ENCODE results near the gene BDH1.
A peak's percentile ranks its signal among the peaks of the same experiment; 100 is the strongest.
"Not testable (repeated sequence)": the region's sequence is repeated elsewhere in the genome, so short reads cannot be mapped to it uniquely, and the experiment has no call there.

The BDH1 gene

DNA sequence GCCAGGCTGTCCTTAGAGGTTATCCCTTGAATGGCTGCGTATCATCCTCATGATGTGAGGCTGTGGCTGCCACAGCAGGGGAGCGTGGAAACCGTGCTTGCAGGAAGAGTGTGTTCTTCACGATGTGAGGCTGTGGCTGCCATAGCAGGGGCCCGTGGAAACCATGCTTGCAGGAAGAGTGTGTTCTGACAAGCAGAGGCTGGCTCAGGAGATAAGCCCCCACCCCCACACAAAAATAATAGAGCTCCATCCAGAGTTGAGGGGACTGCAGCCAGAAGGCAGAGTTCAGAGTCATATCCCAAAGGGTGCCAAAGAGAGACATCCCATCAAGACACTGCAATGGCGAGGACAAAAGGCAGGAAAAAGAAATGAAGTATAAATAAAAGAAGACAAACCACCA lies 22.6 kb upstream of the BDH1 start:
- DNase-seq (ENCODE audit: low read depth in 2 of 2, low spot score in 1 of 2) = no peak

DNA sequence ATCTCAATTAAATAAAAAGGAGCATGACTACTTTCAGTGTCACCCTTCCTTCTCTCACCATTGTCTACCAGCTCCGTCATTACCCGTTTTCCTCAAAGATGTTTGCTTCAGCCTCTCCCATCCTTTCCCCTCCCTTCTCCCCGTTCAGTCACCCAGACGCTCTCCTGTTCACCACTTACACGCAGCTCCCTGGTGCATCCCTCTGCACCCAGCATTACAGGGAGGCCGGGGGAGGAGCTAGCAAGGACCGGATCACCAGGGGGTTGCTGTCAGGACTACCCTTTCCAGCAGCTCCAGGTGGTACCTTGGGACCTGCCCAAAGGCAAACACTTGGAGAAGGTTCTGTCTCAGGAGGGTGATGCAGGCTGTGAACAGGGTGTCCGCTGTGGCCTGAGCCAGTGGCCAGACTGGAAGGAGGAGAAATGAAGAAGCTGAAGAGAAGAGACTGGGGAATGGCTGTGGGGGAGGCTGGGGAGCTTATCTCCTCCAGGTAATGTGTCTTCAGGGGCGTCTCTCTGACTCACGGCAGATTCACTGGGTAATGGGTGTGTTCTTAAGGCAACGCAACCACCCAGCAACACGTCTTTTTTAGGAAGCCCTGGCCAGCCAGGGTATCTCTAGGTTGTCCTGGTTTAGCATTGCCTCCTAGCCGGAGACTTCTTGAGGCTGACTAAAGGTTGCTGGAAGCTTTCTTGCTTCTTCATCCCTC lies 21.8 kb upstream of the BDH1 start:
- no peak for DNase-seq (ENCODE audit: low read depth in 2 of 2, low spot score in 1 of 2)

DNA sequence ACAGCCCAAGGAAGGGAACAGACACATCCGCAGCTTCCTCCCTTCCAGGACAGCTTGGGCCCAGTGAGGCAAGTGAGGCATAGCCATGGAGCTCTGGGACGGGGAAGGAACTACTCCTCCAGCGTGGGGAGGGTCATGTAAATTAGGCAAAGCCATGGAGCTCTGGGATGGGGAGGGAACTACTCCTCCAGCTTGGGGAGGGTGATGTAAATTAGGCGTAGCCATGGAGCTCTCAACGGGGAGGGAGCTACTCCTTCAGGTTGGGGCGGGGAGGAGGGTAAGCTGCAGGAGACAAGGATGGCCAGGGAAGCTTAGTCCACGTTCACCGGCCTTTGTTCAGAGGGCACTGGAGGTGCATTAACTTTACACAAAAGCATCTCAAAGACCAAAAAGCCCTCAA lies 21.1 kb upstream of the BDH1 start:
- DNase-seq (ENCODE audit: low read depth in 2 of 2, low spot score in 1 of 2) = no peak

DNA sequence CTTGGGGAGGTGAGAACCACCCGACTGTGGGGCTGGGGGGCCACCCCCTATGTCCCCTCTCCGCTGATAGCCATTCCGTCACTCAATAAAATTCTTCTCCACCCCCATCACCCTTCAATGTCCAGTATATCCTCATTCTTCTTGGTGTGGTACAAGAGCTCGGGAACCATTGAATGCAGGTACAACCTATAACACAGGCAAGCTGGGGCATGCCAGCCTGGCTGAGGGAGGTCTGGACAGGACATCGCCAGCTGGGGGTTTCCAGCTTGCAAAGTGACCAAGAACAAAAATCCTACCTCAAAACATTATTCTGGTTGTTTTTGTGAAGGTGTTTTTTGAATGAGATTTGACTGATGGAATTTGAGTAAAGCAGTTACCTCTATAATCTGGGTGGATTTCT lies 19.6 kb upstream of the BDH1 start:
- no peak for DNase-seq (ENCODE audit: low read depth in 2 of 2, low spot score in 1 of 2)

DNA sequence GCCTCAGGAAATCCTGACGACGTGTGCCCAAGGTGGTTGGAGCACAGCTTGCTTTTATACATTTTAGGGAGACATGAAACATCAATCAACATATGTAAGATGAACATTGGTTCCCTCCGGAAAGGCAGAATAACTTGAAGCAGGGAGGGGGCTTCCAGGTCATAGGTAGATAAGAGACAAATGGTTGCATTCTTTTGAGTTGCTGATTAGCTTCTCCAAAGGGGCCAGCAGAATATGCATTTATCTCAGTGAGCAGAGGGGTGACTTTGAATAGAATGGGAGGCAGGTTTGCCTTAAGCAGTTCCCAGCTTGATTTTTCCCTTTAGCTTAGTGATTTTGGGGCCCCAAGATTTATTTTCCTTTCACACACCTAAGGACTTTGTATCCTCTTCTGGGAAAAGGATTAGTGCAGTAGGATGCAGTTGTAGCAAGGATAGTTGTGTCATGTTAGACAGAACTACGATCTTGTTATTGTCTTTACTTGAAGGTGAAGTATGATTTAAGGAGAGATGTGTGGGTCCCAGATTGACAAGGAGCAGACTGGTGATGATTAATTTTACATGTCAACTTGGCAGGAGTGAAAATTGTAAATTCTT lies 18.7 kb upstream of the BDH1 start:
- not testable (repeated sequence) for DNase-seq (ENCODE audit: low read depth in 2 of 2, low spot score in 1 of 2)

DNA sequence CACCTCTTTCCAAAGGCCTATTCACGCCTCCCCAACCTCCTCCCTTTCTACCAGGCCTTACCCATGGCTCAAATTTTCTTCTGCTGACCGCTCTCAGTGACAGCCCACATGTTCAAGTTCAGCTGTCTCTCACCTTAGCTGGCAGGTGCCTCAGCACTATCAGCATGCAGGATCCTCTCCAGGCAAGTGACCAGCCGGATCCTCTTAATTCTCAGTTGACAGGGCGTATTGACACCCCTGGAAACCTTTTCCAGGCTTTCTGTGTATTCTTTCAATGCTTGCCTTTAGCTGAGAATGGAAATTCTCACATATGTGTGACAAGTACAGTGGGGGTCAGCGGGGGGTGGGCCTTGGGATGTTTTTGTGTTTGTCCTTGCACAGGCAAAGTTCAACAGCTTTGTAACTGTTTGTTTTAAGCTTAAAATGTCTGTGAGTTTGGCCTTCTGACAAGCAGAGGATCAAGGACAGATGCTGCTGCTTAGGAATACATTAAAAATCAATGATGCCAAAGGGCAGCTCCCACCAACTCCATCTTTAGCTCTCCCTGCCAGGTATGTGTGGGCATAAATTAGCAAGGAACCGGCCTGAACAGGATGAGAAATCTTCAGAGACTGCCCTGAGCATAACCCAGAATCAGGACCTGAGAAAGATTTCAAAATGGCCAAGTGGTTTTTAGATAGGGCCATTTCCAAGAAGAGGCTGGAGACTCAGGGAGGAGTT lies 17.4 kb upstream of the BDH1 start:
- DNase-seq (ENCODE audit: low read depth in 2 of 2, low spot score in 1 of 2) = no peak

DNA sequence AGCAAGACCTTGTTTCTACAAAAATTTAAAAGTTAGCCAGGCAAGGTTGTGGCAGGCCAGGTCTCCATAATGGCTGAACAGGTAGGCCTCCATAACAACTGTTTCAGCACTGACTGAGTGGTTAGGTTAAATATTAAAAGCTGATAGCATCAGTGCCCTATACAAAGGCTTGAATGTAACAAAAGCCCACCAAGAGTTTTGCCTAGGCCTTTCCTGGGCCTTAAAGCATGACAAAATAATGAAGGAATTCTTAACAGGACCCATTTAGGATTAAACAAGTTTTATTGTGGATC lies 16.1 kb upstream of the BDH1 start:
- DNase-seq (ENCODE audit: low read depth in 2 of 2, low spot score in 1 of 2) = not testable (repeated sequence)

DNA sequence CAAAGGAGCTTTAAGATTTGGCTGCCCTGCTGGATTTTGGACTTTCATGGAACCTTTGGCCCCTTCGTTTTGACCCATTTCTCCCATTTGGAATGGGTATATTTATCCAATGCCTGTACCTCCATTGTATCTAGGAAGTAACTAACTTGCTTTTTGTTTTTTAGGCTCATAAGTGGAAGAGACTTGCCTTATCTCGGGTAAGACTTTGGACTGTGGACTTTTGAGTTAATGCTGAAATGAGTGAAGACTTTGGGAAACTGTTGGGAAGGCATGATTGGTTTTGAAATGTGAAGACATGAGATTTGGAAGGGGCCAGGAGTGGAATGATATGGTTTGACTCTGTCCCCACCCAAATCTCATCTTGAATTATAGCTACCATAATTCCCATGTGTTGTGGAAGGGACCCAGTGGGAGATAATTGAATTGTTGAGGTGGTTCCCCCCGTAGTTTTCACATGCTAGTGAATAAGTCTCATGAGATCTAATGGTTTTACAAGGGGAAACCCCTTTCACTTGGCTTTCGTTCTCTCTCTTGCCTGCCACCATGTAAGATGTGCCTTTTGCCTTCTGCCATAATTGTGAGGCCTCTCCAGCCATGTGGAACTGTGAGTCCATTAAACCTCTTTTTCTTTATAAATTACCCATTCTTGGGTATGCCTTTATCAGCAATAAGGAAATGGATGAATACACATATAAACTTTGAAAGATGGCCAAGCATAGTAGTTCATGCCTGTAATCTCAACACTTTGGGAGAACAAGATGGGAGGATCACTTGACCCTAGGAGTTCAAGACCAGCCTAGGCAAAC lies 15.5 kb upstream of the BDH1 start:
- not testable (repeated sequence) for DNase-seq (ENCODE audit: low read depth in 2 of 2, low spot score in 1 of 2)

DNA sequence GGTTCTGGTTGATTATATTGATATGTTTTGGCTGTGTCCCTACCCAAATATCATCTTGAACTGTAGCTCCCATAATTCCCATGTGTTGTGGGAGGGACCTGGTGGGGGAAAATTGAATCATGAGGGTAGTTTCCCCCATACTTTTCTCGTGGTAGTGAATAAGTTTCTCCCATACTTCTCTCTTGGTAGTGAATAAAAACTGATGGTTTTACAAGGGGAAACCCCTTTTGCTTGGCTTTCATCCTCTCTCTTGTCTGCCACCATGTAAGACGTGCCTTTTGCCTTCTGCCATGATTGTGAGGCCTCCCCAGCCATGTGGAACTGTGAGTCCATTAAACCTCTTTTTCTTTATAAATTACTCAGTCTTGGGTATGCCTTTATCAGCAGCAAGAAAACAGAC lies 13.7 kb upstream of the BDH1 start:
- not testable (repeated sequence) for DNase-seq (ENCODE audit: low read depth in 2 of 2, low spot score in 1 of 2)

DNA sequence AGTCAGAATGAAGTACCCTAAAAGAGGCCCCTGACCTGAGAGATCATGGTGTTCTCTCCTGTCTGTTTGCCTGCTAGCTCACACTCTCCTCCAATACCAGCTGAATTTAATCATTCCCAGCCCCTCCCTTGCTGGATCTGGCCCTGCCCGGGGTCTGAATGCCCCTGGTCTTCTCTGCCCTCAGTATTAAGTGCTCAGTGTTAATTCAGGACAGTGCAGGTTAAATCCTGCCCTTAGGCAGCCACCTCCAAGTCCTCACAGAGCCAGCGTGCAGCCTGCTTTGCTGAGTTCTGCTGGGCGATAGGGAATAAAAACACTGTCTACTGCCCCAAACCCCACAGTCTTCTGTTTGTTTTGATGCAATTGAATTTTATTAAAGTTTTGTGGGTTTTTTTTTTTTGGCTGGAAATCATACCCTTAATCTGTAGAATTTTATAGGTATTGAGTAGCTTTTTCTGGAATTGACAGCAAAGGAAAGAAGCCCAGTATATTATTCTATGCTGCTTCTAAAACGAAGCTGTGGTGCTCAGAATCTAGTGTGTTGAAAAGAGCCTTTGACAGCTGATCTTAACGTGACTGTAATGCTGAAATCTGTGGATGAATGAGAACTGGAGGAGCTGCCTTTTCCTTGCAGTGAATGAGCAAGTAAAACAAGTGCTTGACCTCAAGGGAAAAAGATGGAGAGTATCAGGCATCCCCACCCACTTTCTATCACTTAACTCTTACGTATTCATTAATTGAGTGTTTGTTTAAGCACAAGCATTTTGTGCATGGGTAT lies 12.3 kb upstream of the BDH1 start:
- no peak for DNase-seq (ENCODE audit: low read depth in 2 of 2, low spot score in 1 of 2)

DNA sequence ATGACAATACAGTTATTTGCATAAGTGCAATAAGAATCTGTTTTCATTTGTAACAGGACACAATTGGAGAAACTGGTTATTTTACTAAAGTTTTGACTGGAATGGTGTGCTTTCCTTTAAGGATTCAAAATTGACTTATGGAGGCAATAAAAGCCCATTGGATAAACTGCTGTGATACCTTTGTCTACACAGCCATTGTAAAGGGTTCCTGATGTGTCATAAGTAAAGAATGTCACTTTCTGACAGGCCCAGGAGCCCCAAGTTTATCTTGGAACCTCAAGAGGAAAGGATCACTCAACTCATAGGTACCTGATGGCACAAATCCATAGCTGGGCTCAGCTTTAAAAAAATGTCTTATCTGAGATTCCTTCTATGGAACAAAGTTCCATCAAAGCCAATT lies 10.4 kb upstream of the BDH1 start:
- DNase-seq (ENCODE audit: low read depth in 2 of 2, low spot score in 1 of 2) = not testable (repeated sequence)

DNA sequence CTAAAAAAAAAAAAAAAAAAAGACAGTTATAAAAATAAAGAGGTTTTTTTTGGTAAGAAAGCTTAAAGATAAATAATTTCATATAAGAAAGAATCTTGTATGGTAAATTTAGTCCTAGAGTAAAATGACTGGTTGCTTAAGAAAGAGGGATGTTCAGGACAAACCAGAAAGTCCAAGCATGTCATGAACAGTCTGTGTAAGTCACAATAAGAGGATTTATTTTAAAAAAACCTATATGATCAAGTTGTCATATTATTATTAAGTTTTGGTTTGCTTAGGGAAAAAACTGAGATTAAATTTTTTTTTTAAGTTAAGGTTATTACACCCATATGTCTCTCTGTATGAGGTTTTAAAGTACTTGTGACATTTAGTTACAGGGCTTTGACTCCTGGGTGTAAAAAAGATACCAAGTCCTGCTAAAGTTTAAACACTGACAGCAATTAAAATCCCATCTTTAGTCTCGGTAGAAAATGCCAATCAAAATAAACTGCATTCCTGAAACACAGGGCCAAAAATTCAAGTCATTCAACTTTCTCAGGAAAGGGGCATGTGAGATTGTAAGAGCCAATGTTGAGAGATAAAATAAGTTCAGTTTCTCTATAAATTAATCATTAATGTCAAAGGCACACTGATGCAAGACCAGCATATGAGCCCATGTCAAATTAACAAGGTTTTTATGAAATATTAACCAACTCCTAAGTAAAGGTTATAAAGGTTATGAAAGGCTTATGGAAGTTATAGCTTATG lies 8.5 kb upstream of the BDH1 start:
- no peak for DNase-seq (ENCODE audit: low read depth in 2 of 2, low spot score in 1 of 2)

DNA sequence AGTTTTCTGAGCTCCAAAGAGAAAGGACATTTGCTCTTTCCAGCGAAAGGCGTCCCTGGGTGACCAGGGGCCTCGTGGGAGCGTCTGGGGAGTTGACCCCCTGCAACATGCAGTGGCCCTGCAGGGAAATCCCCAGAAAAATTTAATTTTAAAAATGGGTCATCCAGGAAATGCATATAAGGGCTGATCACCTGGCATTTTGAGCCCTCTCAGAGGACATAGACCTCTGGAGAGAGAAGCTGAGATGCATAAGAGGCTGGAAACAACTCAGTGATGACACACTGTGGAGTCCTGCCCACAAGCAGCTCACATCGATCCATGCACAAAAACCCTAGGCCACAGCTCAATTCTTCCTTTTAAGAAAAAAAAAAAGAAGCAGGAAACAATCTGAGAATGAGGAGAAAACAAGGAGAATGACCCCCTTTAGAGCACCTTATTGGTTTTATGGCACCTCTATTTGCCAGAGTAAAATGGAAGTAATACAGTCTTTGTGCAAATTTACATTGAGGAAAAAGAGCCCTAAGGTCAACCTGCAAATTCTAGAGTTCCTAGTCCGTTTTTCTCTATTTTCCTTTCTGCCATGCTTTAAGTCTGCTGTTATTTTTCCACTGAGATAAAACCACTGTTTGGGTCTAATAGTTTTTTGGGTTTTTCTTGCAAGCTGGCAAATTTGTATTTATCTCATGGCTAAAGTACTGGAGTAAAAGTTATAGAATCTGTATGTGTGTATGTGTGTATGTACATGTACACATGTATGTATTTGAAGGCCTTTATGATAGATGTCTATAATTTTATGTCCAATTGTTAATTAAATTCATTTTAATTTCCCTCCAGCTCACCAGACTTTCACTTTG lies 6.9 kb upstream of the BDH1 start:
- DNase-seq (ENCODE audit: low read depth in 2 of 2, low spot score in 1 of 2) = no peak

DNA sequence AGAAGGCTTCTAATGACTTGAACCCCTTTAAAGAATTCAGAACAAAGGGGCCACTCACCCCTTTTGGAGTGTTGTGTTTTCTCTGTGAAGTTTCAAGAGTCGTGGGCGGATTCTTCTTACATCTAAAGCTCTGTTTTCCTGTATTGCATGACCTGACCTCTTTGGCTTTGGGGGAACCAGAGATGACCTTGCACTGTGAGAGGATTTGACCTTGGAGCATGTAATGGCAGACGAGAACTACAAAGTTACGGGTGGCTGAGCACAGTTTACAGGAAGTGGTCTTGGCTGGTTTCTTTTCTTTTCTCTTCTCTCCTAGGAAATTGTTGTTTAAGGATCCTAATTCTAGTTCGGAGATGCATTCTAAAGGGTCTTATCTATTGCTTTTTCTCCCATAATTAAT lies 6.2 kb upstream of the BDH1 start:
- no peak for DNase-seq (ENCODE audit: low read depth in 2 of 2, low spot score in 1 of 2)

DNA sequence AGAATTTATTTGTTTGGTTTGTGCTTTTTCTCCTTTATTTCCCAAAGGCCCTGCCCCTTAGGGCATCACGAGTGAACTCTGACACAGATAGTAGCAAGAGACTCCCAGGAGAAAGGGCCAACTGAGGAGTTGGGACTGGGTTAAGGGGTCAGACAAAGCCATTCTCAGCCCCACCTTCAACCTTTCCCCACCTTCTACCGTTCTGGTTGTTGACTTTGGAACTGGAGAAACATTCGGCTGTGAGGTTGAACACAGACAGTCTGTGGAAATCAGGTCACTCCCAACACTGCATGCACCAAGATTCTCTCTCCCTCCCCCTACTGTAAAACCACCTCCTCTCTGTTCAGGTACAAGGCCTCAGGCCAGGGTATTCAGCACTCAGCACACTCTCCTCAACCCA lies 3.9 kb upstream of the BDH1 start:
- DNase-seq (ENCODE audit: low read depth in 2 of 2, low spot score in 1 of 2) = no peak

DNA sequence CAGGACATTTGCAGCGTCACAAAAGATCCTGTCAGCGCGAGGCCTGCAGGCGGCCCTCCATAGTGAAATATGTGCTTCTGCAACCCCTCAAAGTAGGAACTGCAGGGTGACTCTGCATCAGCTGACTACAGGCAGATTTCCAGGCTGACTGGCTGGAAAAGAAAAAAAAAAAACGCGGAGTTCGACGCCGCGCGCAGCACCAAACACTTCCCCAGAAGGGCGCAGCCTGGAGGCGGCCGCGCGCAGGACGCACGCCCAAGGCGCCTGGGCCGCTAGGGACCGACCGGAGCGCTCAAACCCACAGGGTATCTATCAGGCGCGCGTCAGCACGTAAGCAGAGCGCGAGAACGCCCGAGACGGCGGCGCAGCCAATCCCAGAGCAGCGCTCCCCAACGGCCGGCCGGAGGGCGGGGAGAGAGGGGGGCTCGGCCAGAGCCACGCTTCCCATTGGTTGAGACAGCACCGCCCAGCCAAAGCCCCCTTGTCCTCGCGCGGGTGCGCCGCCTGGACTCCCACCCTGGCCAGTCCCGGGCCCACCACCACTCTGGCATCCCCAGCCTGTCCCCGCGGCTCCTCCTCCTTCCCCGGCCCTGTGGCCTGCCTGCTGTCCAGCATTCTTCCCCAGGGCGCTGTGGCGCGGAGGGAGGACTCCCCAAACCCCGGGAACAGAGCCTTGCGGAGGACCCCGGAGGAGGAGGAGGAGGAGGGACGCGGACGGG lies 1.0 kb downstream of the BDH1 start:
- peak; percentile 69 to 81 for DNase-seq (ENCODE audit: low read depth in 2 of 2, low spot score in 1 of 2)

DNA sequence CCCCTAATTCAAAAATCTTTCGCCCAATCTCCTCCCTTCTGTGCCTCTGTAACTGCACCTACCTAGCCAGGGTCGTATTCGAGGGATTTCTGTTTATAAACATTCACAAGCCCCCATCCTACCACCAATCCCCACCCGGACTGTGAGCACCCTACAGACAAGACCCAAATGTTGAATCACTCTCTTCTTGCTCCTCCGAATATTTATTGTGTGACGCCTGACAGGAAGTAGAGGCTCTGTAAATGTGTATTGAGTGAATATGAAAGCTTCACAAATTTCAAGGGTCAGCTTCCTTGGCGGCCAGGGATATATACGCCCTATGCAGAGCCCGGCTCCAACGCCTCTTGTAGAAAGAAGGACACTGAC lies 1.6 kb downstream of the BDH1 start:
- no peak for DNase-seq (ENCODE audit: low read depth in 2 of 2, low spot score in 1 of 2)

DNA sequence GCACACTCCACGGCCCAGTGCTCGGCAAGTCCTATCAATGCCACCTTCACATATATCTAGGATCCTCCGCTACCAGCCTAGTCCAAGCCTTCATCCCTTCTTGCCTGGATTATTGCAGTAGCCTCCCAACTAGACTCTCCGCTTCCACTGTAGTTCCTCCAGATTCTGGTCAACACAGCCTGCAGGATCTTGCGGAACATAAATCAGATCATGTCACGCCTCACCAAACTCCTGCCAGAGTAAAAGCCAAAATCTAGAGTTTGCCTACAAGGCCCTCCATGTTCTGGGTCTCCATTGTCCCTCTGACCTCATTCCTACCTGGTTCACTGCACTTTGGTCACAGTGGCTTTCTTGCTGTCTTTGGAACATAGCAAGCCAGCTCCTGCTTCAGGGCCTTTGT lies 3.6 kb downstream of the BDH1 start:
- no peak for DNase-seq (ENCODE audit: low read depth in 2 of 2, low spot score in 1 of 2)

DNA sequence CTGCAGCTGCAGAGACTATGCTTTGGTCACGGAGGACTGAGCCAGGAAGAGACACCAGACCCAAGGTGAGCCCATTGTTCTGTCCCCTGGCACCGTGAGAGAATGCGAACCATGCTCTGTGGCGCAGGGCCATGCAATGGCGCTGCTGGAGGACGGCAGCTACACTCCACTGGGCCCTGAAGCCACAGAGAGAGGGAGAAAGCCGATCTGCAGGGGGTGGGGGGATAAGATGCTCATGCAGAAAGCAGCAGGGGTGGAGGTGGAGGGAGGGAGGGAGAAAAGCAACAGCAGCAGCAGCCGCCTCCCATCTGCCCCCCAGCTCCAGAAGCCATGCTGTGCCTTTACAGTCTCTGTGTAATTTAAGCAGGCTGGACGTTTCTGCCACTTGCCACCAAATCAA lies 5.3 kb downstream of the BDH1 start:
- no peak for DNase-seq (ENCODE audit: low read depth in 2 of 2, low spot score in 1 of 2)

Data from stimulated activated CD8-positive, alpha-beta memory T cell treated with anti-CD3 and anti-CD28 coated beads, Interleukin-4, amount 100 ng/mL, for 1 hour (primary cell).